ENCODE data around the gene ACAA1.

- TF ChIP-seq CTCF (IDR thresholded peaks at IDR 0.05) = no peak
- TF ChIP-seq ZFX (IDR thresholded peaks at IDR 0.05; ENCODE audit: borderline replicate concordance) = no peak
Measured at GRCh38 chr3:38118421-38119247, 18.3 kb downstream of the ACAA1 start.
